Activated CD8-positive, alpha-beta memory T cell treated with anti-CD3 and anti-CD28 coated beads for 48 hours (primary cell): ENCODE results near the gene SLC25A13.

Source experiments
- DNase-seq, 3 experiments: peaks; one replicate each; pipeline ENCODE4 v3.0.0-alpha.2; 2020; ENCODE audit warnings: low read depth in 2 of 3, low spot score in 2 of 3

The SLC25A13 gene

DNA sequence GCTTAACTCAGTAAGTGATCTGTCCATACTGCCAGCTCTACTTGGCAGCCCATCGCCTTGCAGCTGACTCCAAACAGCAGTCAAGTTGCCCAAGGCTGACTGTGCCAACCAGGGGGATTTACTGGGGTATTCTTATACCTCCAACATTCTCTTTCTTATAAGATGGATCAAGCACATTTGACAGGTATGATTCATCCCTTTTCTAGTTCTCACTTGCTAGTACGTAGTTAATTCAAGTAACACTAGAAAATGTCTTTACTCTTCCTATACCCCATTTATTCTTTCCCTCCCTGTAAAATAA, 77.0 kb downstream of the SLC25A13 start:
- DNase-seq, result no peak

DNA sequence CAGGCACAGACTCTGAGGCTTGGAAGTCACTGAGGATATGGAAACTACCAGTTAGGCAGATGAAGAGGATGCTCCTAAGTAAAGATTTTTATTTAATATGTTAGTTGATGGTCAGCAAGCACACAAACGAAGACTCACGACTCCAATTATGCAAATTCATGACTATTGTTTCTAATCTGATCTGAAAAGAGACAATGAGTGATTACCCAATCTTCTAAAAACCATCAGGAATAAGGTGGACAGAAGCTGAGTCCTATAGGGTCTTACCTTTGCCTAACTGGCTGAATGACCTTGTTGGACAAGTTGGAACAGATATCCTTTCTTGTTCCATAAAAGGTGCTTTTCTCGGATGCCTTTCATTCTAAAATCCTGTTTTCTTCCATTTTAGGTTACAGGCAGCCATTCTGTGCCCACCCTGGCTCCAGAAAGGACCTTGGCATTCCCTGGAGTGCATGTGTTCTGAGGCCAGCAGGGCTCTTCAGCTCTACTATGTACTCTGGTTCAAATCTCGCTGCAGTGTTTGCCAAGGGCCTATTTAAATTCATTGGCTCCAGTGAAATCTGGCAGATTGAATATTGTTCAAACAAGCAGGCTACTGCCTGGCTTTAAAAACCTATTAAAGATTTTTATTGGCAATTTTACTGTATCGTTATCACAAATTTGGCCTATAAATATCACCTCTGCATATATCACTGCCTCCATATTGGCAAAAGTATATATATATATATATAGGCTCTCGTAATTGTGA, 77.5 kb downstream of the SLC25A13 start:
- no peak for DNase-seq

DNA sequence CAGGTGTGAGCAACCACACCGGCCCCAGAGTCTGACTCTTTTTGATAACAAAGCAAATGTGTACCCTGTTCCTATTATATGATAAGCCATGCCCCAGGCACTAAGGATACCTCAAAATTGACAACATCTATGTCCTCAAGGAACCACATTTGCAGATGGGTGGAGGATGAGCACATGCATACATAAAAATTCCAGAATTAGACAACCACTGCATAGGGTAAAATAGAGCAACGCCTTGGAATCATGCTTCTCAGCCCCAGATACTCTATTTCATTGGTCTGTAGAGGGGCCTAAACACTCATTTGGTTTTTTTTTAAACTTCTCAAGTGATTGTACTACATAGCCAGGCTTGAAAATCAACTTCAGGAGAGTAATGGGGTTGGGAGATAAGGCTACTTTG, 78.7 kb downstream of the SLC25A13 start:
- DNase-seq, result no peak

DNA sequence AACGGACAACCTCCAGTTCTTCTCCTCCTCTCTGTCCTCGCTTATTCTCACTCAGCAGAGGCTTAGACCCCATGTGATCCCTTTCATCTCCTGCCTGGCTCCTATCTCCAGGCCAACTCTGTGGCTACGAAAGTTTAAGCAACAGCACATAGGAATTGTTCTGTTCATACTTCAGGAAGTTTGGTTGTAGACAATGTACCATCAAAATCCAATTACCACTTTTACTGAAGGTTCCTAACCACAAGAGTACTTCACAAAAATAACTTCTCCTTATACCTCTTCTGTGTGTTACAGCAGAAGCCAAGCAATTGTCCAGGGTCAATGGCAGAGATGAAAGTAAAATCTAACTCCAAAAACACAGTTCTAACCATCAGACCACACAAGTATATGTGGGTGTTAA, 80.0 kb downstream of the SLC25A13 start:
- DNase-seq, result no peak

DNA sequence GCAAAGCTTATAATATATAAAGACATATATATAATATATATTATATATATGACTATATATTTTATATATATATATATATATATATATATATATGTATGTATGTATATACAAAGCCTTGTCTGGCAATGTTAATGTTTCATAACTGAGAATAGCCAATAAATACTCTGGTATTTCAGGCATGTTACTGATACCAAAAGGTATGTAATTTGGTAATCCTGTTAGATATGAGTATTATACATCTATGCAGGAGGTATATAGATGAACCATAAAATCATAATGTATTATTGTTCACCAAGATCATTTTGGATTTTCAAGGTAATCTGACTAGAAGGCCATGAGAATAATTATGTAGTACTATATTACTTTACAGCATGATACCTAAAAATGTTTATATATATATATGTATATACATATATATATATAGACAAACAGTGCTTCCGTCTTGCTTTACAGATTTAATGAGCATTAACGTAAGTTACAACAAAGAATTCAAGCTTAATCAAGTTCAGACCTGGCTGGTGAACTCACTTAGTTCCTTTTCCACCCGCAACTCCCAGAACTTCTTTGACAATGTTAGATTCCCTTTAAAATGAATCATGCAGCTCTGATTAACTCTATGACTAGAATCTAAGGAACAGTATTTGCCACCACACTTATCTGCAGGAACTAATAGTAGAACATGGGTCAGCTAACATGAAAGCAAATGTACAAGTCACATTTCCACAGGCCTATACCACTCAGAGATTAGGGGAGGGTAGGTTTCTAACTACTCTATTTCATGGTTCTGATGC, 82.7 kb downstream of the SLC25A13 start:
- DNase-seq, result no peak

DNA sequence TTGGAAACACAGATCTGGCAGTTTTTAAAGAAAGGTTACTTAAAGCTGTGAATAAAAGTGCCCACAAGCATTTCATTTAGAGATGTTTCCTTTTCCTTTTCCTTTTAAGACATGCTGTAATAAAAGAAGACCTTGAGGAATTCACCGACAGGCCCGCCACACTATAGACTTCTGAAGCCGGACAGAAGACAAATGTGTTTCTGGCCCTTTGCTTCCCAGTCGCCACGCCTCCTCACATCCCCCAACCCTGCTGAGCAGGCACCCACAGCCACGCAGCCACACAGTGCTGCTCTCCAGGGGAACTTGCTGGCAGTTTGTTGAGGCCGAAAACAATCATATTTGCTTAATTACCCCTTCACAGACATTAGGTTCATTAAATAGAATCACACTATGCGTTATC, 83.4 kb downstream of the SLC25A13 start:
- DNase-seq, result no peak

DNA sequence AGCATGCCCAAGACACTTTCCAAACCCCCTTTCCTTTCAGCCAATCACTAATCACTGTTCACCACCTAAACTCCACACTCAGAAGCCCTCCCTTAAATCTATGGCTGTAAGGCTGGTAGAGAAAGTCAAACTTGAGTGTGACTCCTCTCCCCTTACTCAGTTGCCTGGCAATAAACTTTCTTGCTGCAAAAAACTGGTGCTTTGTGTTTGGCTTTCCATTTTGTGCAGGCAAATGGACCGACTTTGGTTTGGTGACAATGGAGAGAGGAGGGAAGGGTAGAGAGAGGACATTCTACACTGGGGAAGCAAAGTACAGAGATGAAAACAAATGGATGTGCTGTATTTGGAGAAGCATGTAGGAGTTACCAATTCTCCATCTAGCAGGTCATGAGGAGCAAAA, 84.9 kb downstream of the SLC25A13 start:
- no peak for DNase-seq

DNA sequence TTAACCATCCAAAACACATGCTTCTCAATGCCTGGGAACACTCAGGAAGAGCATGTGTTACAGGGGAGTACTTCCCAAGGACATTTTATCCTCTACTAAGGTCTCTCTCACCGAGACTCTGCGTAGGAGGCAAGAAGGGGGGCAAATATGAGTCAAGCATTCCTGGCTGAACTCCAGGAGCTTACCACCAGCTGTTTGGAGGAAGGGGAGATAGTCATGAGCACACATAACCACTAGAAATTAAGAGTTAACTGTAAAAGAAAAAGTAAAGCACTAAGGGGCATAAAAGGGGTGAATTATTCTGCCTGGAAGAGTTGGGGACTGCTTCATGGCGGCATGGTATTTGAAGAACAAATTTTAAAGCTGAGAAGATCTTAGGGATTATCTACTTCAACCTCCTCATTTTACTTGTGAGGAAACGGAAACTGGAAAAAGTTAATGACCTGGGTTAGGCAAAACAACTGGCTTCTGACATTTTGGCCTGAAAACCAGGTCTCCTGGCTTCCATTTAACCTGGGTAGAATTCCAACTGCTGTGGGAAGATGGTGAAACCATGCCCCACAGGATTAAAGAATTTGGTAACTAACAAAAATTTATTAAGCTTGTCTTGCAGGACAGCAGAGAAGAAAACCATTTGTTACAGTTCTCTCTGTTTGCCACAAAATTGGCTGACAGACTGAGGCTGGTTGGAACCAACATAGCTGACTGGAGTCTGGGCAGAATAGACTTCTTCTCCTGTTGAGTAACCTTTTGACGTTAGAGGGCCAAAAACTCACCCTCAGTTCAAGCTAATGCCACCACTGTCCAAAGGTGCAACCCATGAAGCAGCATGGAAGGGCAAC, 85.5 kb downstream of the SLC25A13 start:
- DNase-seq, result no peak

DNA sequence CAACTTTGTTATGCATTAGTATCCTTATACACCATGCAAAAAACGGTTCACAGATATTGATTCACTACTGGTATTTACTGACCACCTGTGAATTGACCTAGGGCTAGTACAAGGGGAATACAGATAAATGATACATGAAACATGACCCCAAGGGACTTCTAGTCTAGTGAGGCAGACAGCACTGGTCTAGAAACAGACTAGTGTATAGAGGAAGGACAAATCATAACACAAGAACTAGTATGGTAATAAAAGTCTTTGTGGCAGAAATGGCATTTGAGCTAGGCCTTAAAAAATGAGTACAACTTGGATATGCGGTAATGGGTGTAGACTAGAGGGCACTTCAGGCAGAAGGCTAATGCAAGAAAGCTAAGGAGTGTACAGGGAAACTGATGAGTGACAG, 86.6 kb downstream of the SLC25A13 start:
- no peak for DNase-seq

DNA sequence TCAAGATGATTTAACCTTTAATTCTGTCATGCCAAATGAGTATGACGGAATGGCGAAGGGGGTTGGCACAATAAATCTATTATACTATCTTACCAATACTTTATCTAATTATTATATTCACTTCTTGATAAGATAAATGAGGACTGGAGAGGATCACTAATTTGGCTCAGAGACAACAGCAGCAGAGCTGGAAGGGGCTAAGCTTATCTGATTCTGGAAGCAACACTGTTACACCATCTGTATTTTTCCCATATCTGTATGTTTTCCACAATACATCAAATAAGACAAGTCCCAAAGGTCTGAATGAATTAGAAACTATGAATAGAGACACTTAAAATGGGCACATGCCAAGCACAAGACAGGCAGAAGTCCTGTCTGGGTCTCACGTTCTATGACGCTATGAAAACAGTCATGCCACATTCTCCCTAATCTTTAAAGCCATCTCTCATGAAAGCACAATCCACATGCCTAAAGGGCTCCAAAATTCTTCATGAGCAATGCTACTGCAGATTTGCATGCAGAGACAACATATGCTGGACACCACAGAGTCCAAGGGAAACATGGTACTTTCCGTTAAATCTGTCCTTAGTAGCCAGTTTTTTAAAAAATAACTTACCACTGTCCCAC, 88.3 kb downstream of the SLC25A13 start:
- DNase-seq, result no peak

DNA sequence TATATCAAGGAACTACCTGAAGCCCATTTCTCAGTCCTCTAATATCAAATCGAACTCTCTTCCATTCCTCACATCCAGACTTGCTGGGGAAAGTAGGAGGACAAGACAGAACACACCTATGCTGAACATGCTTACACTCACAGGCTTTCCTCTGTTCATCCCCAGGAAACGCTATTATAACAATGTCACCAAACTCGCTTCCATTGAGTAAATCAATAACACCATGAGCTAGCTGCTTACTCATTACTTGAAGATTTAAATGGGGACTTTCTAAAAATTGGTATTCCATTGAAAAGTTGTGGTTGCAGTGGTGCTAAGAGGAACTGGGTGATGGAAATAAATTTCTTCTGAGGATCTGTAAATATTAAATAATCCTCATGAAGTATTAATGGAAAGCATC, 88.8 kb downstream of the SLC25A13 start:
- DNase-seq, result no peak

DNA sequence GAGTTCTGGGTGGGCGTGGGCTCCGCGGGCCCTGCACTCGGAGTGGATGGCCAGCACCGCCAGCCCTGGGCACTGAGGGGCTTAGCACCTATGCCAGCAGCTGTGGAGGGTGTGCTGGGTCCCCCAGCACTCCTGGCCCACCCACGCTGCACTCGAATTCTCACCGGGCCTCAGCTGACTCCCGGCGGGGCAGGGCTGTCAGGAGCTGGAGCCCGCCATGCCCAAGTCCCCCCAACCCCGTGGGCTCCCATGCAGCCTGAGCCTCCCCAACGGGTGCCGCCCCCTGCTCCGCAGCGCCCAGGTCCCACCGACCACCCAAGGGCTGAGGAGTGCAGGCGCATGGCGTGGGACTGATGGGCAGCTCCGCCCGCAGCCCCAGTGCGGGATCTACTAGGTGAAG, 93.1 kb downstream of the SLC25A13 start:
- DNase-seq, result no peak

DNA sequence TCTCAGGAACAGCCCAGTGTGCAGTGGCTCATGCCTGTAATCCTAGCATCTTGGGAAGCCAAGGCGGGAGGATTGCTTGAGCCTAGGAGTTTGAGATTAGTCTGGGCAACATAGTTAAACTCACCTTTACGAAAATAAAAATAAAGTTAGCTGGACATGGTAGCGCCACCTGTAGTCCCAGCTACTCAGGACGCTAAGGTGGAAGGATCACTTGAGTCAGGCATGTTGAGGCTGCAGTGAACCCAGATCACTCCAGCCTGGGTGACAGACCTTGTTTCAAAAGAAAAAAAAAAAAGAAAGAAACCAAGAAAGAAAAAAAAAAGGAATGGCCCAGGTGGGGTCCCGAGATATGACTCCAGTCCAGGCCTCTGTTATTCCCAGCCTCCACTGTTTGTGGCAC, 96.6 kb downstream of the SLC25A13 start:
- no peak for DNase-seq

DNA sequence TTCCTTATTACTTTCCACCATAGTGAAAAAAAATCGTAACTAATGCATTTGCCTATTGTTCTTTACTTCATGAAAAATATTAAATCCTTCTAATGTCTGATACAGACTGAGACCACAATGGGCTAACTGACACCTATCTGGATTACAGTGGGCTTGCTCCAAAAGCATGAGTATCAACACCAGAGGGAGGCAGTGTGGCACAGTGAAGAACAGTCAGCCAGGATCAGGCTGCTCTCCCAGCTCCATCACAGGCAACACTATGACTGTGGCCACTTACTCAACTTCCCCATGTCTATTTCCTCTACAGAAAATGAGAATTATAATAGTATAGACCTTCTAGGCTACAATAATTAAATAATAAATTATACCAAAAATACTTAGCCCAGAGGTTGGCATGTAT, 97.2 kb downstream of the SLC25A13 start:
- DNase-seq, result no peak

DNA sequence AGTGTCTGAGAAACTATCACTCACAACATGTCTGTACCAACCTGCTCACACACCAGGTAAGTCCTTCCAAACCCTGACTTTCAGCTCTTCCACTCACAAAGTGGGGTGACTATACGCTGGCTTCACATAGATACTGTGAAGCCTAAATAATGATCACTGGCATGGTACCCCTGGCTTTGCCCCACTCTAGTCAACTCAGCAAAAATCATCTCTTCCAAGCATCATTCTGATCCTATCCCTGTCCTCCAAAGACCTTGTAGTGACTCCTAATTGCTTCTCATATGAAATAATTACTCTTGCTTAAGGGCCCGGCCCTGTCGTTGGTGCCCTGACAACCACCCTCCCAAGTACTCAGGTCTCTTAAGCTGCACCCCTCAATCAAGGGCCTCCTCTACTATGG, 97.8 kb downstream of the SLC25A13 start:
- no peak for DNase-seq

DNA sequence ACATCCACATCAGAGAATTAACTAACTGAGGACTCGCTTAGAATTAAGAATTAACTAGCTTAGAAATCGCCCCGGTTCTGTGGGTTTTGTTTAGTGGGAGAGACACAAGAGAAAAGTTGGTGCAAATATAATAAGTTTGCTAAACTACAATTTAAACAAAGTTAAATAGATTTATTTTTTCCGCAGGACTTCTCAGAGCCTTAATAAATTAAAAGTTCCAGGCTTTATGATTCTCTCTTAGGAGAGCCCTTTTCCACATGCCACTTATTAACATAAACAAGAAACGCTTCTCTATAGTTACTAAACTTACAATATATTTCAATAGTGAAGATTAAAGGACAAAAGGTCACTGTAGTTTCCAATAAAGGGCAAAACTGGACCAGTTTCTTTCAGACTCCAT, 100.0 kb downstream of the SLC25A13 start:
- no peak for DNase-seq

DNA sequence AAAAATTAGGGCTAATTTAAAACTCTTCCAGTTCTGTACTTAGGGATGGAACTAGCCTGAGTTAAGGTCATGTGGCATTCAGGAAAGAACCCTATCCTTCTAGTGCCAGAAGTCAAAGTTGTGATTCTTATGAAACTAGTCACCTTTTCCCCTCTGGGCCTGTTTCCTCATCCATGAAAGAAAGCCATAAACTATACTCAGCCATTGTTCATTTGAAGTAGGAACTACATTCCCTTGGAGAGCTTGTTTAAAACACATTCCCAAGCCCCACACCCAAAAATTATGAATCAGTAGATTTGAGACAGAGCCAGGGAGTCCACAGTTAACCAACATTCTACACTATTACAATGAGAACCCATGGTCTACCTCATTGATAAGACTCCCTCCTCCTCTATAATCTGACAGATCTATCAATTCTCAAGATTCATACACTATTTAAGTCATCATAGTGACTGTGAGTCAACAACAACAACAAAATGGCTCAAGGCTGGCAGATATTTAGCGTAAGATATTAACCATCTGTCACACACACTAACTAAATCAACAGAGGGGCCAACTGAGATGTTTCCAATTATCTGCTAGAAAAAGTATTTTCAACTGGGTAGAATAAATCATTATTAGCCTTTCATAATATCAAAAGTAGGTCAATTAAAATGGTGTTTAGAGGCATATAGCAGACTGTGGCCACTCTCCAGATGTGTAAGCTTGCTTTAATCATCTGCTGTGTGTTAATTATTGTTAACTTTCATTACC, 102.3 kb downstream of the SLC25A13 start:
- no peak for DNase-seq

DNA sequence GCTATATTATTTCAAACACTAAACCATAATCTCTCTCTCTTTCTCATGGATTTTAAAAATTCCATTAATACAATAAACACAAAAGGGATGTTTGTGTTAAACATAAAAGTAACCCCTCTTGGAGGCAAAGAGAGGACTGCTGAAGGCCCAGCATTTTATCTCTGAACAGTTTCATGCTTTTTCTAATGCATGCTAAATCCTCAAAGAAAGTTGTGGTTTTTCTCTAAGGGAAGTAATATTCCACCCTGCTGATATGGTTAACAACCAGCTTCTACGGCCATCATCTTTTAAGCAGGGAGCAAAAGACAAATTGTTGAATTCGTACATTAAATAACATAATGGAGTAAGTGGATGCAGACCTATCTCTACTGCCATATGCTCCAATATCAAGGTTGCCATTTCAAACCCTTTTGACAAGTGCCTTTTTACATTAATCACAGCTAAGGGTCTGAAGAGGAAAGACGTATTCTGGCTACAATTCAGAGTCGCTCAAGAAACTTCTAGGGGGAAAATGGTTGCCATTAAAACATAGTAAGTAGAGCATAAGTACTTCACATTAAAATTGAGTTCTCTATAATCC, 103.1 kb downstream of the SLC25A13 start:
- no peak for DNase-seq

DNA sequence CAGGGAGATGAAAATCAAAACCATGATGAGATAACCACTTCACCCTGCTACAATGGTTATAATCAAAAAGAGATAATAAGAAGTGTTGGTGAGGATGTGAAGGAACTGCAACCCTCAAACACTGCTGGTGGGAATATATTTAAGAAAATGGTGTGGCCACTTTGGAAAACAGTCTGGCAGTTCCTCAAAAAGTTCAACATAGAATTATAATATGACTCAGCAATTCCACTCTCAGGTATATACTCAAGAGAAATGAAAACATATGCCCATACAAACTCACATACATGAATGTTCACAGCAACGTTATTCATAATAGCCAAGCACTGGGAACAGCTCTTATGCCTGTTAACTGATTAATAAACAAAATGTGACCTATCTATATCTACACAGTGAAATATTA, 104.8 kb downstream of the SLC25A13 start:
- no peak for DNase-seq

DNA sequence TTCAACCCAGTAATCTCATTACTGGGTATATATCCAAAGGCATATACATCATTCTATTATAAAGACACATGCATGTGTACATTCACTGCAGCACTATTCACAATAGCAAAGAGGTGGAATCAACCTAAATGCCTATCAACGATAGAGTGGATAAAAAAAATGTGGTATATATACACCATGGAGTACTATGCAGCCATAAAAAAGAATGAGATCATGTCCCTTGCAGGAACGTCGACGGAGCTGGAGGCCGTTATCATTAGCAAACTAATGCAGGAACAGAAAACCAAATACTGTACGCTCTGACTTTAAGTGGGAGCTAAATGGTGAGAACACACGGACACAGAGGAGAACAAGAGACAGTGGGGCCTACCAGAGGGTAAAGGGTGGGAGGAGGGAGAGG, 105.5 kb downstream of the SLC25A13 start:
- no peak for DNase-seq

DNA sequence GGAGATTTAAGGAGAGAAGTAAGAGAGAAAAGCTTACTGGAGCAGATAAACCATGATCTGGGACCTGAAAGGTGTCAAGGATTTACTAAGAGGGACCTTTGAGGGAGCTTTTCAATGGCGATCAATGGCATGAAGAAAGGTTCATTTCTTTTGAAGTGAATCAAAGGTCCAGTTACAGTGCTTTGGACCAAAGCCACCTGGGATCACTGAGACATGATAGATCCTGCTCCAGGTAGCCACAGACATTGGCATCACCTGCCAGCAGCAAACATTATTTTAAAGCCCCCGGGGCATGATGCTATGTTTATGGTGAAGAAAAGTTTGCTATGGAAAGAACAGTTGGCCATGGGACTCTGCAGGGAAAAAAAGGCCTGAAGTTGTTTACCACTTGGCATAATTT, 109.4 kb downstream of the SLC25A13 start:
- DNase-seq, result no peak
